Mucosa of gallbladder (tissue), 1 donor: ENCODE data around the gene PHKB. TPM values are rescaled to one million over a fixed set of nuclear protein-coding genes. Genes with fewer than 3 reads are reported as not detected.

Source experiments
- DNase-seq: peaks from one replicate; pipeline ENCODE4 v3.0.0-alpha.2; 2020; ENCODE audit warnings: low spot score
- total RNA-seq: library from RNA; stranded (reverse); gene quantifications from one replicate; pipeline ENCODE4 v1.2.1, GENCODE V29; 2021
- donor health status: DM: no; HTN: no; CAD: no.

PHKB gene
- total RNA-seq, 1 donor from 2014 or later = 82.6 TPM

DNA sequence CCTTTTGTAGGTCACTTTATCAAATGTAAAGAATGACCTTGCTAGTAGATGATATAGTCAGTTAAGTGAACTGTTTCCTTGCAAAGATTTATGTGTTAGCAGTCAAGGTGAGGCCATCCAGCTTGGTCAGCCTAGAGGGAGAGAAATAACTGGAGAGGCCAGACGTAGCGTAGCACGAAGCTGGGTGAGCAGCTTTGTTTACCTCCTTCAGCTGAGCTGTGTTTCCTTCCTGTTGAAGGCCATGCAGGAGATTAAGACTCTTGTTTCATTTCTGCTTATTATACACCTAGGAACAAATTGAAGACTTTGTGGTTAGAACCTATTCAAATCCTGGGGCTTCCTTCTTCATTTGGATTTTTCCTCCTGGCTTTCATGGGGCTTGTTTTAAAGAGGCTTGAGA is 267.1 kb downstream of the PHKB start:
- DNase-seq = no peak

DNA sequence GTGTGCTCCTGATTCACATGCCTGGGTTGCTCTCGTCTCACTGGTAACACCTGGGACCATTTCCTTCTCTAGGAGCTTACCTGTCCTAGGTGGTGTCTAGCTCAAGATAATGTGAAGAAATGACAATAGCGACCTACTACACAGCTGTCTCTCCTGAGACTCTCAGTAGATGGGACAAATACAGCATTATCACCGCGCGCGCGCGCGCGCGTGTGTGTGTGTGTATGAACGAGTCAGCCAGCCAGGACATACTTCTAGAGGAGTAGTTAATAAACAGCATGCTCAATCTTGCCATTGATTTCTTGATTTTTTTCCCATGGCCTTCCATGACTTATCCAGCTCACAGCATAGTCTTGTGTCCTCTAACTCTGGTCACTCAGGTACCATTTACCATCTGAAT is 268.6 kb downstream of the PHKB start:
- no peak for DNase-seq

DNA sequence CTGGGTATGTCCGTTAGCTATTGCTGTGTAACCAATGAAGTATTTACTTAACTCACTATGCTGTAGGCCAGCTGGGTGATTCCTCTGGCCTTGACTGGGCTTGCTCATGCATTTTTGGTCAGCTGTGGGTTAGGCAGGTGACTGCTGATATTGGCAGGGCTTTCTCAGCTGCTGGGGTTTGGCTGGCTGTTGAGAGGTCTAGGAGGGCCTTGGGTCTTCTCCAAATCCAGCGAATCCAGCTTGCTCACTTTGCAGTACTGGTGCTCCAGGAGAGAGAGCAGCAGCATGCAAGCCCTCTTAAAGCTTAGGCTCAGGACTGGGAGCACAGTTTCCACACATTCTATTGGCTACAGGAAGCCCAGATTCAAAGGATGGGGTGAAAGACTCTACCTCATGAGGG is 270.1 kb downstream of the PHKB start:
- DNase-seq = no peak

DNA sequence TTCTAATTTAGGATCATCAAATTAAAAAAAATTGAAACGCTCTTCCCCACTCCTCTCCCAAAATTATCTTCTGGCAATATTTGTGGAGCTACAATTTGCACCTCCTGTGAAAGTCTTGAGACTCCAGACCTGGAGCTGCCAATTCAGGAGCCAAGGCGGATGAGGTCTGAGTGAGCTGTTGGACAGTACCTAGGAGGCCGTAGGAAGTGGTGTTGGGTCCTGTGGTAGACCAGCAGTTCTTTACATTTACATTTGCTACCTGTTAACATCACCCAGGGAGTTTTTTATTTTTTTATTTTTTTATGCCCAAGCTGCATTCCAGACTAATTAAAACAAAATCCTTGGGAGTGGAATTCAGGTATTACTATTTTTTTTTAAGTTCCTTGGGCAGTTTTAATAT is 271.0 kb downstream of the PHKB start:
- no peak for DNase-seq

DNA sequence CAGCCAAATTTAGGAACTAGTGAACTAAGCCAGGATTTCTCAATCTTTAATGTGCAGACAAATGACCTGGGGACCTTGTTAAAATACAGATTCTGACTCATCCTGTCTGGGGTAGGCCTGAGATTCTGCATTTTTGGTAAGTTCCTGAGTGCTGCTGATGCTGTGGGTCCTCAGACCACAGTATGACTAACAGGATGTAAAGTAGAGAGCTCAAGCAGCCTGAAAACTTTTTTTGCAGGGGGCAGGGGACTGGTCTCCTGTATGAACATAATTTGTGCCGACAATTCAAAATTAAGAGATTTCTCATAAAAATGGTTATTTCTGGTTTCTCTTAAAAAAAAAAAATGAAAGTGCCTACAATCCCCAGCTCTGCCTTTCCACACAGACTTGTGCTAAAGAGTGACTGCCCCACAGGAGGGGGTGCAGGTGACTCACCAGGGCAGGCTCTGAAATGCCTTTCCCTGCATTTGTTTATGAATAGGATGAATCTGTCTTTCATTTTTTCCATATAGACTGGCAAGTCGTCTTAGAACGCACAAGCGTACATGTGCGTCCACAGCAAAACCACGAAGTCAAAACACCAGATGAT is 271.5 kb downstream of the PHKB start:
- DNase-seq = no peak

DNA sequence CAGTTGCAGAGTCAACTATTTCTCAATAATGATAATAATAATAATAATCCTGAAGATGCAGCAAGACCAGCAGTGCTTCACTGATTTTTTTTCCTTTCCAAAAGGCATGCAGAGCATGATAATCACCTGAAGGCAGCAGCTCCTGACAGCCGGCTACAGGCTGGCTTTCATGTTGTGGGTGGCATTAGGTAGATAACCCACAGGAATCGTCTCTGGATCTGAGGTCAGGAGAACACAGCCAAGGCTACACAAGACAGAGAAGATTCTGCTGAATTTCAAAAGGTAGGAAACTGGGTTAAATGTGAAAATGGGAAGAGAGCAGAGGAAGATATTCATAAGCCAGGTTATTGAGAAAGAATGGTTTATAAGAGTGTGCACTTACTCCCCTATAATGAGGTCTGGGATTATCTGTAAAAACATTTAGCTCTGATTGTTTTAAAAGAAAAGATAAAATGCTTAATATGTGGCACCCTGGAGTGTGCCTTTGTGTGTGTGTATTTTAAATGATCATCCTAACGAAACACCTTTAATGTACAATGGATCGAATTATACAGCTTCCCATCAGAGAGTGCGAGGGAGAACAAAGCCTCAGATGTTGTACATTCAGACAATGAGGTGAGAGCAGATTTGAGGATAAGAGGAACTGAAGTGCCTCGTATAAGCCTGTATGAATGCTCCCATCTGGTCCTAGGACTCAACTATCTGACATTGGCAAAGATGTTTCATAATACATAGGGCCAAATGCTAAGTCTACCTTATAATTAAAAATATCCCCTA is 273.1 kb downstream of the PHKB start:
- no peak for DNase-seq

DNA sequence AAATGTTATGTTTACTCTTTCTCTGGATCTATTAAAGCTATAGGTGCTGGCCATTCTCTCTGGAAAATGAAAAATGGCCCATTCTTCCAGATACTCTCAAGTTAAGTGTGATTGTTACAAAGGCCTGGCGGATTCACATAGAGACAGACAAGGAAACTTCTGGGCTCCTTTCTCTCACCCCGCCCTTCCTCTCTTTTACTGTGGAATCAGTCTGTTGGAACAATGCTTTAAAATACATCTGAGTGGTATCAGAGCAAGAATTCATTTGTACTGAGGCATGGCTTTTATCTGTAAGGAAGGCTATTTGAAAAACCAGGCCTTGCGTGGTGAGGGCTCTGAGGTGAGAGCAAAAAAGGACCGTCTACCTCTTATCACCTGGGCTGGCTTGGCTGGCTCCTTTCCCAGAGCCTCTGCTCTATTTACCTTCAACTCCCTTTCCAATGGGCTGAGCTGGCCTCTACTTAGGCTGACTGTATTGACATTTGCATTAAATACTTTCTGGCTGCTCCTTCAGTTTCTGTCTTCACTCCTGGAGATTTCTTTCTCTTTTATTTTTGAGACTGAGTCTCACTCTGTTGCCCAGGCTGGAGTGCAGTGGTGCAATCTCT is 274.0 kb downstream of the PHKB start:
- DNase-seq = peak; percentile 74

DNA sequence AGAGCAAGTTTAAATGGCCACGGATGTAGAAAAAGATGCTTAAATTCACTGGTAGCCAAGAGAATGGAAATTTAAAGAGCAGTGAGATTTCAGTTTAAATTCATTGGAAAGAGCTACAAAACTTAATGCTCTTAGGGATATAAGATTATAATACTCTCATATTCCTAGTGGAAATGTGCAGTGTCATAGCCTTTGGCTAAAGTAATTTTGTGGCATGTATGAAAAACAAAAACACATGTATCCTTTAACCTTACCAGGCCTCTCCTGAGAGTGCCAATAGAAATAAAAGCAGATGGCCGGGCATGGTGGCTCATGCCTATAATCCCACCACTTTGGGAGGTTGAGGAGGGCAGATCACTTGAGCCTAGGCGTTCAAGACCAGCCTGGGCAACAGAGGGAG is 289.2 kb downstream of the PHKB start:
- DNase-seq = no peak

Other genes with a start within 250 kb of the PHKB start
- 68.7 TPM for gene ITFG1, start 268 bp upstream of the PHKB start, total RNA-seq